ENCODE measurements around the gene AAK1. TPM values are rescaled to one million over a fixed set of nuclear protein-coding genes. Genes with fewer than 3 reads are reported as not detected.

Gene AAK1
- polyA plus RNA-seq, 3 donors = 9.8 to 18.9 (median 10.8) TPM

DNA sequence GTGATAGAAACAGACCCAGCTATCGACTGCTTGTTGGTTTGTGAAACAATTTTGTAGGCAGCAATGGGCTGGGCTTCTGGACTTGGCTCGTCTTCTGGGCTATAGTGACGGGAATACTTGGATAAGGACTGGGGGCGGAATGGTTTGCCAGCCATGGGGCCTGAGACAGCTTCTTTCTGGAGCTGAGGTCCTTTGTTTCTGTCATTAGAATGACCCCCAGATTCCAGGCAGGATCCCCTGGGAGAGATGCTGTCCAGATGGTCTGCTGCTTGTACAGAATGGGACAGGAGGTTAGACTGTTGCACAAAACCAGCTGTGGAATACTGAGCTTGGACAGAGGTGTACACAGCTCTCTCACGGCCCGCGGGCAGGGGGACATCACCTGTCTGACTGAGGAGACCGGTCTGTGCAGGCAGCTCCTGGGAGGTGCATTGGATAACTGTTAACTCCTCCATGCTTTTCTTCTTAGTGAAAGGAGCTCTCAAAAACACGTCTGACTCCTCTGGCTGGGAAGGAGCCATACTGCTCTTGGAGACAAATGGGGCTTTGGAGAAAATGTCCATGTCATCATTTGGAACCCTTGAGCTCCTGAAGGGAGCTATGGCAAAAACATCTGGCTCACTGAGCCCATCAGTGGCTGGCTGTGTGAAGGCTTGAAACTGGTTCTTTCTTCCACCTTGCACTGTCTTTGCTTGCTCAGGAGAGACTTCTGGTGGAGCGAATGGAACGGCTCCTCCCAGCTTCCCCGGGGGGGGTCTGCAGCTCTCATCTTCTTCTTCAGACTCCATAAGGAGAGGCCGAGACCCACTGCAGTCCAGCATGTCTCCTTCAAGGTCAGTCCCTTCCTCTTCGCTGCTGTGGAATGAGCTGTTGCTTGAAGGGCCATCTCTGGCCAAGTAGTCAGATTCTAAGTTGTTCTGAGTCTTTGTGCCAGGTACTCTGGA is 177.8 kb downstream of the AAK1 start:
- peaks cover 44 to 60% of the 10 kb centered on the region in 2 donors for H3K36me3 Mint-ChIP-seq
- WGBS (ENCODE audit: insufficient coverage) = 95% methylated on average over 9 of the region's 14 CpGs
- no peaks in the 10 kb centered on the region for H3K9me3 Mint-ChIP-seq
- DNase-seq = no peak
- no peaks in the 10 kb centered on the region for H3K79me2 ChIP-seq (ENCODE audit: insufficient read depth, low read length)
- no peaks in the 10 kb centered on the region for H4K20me1 ChIP-seq (ENCODE audit: insufficient read depth, low read length)
- H3K9ac ChIP-seq (ENCODE audit: insufficient read depth, low read length, poor library complexity, severe bottlenecking) = no peak overlapping the region
- H3K27ac ChIP-seq (ENCODE audit: low read depth in 1 of 2, low read length in 2 of 2) = no peak overlapping the region
- H3K4me3 Mint-ChIP-seq = no peak overlapping the region
- no peak overlapping the region for H3K4me2 ChIP-seq (replicated peaks; ENCODE audit: extremely low read depth, low read length, poor library complexity, severe bottlenecking)
- no peak overlapping the region for H3K4me3 ChIP-seq (replicated peaks in 1 of 3; ENCODE audit: low read depth in 2 of 3, low read length in 3 of 3)
- H3K9me3 ChIP-seq (replicated peaks in 1 of 2; ENCODE audit: control insufficient read depth in 1 of 2, insufficient read depth in 1 of 2, low read length in 2 of 2) = no peaks in the 10 kb centered on the region
- peak overlapping the region in 3 of 7 donors; percentile 42 to 63 (median 55) for H3K27ac Mint-ChIP-seq
- no peaks in the 10 kb centered on the region for H3K27me3 ChIP-seq (ENCODE audit: control insufficient read depth in 2 of 2, insufficient read depth in 2 of 2, low read length in 2 of 2)
- H3K4me1 ChIP-seq (ENCODE audit: control insufficient read depth in 1 of 2, insufficient read depth in 2 of 2, low read length in 2 of 2) = no peaks in the 10 kb centered on the region
- no peak overlapping the region for H2AFZ ChIP-seq (ENCODE audit: insufficient read depth, low read depth, low read length, poor library complexity, severe bottlenecking)
- peaks cover 17 to 55% of the 10 kb centered on the region in 2 donors for H3K36me3 ChIP-seq (replicated peaks in 1 of 2; ENCODE audit: control insufficient read depth in 1 of 2, insufficient read depth in 2 of 2, low read length in 2 of 2)
- intact Hi-C loops (cut with micrococcal nuclease) = no loop called here
- TF ChIP-seq, protein P1, sequence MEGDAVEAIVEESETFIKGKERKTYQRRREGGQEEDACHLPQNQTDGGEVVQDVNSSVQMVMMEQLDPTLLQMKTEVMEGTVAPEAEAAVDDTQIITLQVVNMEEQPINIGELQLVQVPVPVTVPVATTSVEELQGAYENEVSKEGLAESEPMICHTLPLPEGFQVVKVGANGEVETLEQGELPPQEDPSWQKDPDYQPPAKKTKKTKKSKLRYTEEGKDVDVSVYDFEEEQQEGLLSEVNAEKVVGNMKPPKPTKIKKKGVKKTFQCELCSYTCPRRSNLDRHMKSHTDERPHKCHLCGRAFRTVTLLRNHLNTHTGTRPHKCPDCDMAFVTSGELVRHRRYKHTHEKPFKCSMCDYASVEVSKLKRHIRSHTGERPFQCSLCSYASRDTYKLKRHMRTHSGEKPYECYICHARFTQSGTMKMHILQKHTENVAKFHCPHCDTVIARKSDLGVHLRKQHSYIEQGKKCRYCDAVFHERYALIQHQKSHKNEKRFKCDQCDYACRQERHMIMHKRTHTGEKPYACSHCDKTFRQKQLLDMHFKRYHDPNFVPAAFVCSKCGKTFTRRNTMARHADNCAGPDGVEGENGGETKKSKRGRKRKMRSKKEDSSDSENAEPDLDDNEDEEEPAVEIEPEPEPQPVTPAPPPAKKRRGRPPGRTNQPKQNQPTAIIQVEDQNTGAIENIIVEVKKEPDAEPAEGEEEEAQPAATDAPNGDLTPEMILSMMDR (IDR thresholded peaks at IDR 0.05) = no peak
- H3K4me1 Mint-ChIP-seq = no peaks in the 10 kb centered on the region
- H3K27me3 Mint-ChIP-seq (ENCODE audit: low read depth in 3 of 3) = no peaks in the 10 kb centered on the region

DNA sequence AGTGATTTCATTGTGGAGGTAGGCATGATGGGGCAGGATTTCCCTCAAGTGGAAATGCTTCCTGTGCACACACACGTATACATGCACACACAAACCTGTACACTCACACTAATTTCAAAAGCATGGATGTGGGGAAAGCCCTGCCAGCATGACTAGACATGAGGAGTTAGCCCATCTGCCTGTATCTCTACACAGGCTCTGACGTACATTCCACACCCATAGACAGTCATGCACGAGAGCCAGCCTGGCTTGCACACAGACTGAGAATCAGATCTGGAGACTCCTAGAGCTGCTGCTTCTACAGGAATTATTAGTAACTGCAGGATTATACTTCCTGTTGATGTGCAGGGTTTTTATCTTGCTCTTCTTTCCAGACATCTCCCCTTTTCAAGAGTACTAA is 179.0 kb downstream of the AAK1 start:
- no peaks in the 10 kb centered on the region for H3K9me3 Mint-ChIP-seq
- no peak overlapping the region for H3K4me3 Mint-ChIP-seq
- H3K27ac Mint-ChIP-seq = no peak overlapping the region
- Histone ChIP-seq H2AFZ (ENCODE audit: insufficient read depth, low read depth, low read length, poor library complexity, severe bottlenecking) (no peak overlapping the region), H3K4me1 (ENCODE audit: control insufficient read depth in 1 of 2, insufficient read depth in 2 of 2, low read length in 2 of 2) (no peaks in the 10 kb centered on the region), H3K4me2 (replicated peaks; ENCODE audit: extremely low read depth, low read length, poor library complexity, severe bottlenecking) (no peak overlapping the region), H3K9me3 (replicated peaks in 1 of 2; ENCODE audit: control insufficient read depth in 1 of 2, insufficient read depth in 1 of 2, low read length in 2 of 2) (no peaks in the 10 kb centered on the region), H3K4me3 (replicated peaks in 1 of 3; ENCODE audit: low read depth in 2 of 3, low read length in 3 of 3) (no peak overlapping the region), H3K79me2 (ENCODE audit: insufficient read depth, low read length) (no peaks in the 10 kb centered on the region), H3K36me3 (replicated peaks in 1 of 2; ENCODE audit: control insufficient read depth in 1 of 2, insufficient read depth in 2 of 2, low read length in 2 of 2) (peaks cover 17 to 48% of the 10 kb centered on the region in 2 donors), H3K27me3 (ENCODE audit: control insufficient read depth in 2 of 2, insufficient read depth in 2 of 2, low read length in 2 of 2) (no peaks in the 10 kb centered on the region), H4K20me1 (ENCODE audit: insufficient read depth, low read length) (no peaks in the 10 kb centered on the region), H3K9ac (ENCODE audit: insufficient read depth, low read length, poor library complexity, severe bottlenecking) (no peak overlapping the region), H3K27ac (ENCODE audit: low read depth in 1 of 2, low read length in 2 of 2) (no peak overlapping the region)
- TF ChIP-seq, protein P1 (IDR thresholded peaks at IDR 0.05) = no peak
- H3K27me3 Mint-ChIP-seq (ENCODE audit: low read depth in 3 of 3) = no peaks in the 10 kb centered on the region
- intact Hi-C loops (cut with micrococcal nuclease) = no loop called here
- DNase-seq = no peak
- no CpG with 5 or more reads among the region's 3 CpGs for WGBS (ENCODE audit: insufficient coverage)
- H3K36me3 Mint-ChIP-seq = peaks cover 42 to 51% of the 10 kb centered on the region in 2 donors
- H3K4me1 Mint-ChIP-seq = no peaks in the 10 kb centered on the region

All from CD14-positive monocyte (primary cell).